ENCODE results near the gene NKX1-1.
"Not testable (repeated sequence)": the region's sequence is repeated elsewhere in the genome, so short reads cannot be mapped to it uniquely, and the experiment has no call there.

Gene NKX1-1

GRCh38 chr4:1404573-1405253 is 1.5 kb downstream of the NKX1-1 start:
- no peak for DNase-seq (ENCODE audit: low spot score)

- no peak for DNase-seq (ENCODE audit: low spot score)
Observed at GRCh38 chr4:1403591-1404572, 2.4 kb downstream of the NKX1-1 start.

GRCh38 chr4:1403177-1403583 is 3.1 kb downstream of the NKX1-1 start:
- no peak for DNase-seq (ENCODE audit: low spot score)

GRCh38 chr4:1402516-1403091 is 3.6 kb downstream of the NKX1-1 start:
- no peak for DNase-seq (ENCODE audit: low spot score)

GRCh38 chr4:1402021-1402515 is 4.2 kb downstream of the NKX1-1 start:
- no peak for DNase-seq (ENCODE audit: low spot score)

- no peak for DNase-seq (ENCODE audit: low spot score)
Observed at GRCh38 chr4:1401409-1402020, 4.7 kb downstream of the NKX1-1 start.

- no peak for DNase-seq (ENCODE audit: low spot score)
Observed at GRCh38 chr4:1400831-1401408, 5.3 kb downstream of the NKX1-1 start.

- DNase-seq (ENCODE audit: low spot score), result no peak
Observed at GRCh38 chr4:1400191-1400805, 5.9 kb downstream of the NKX1-1 start.

- no peak for DNase-seq (ENCODE audit: low spot score)
Observed at GRCh38 chr4:1399508-1400190, 6.6 kb downstream of the NKX1-1 start.

GRCh38 chr4:1398681-1399507 is 7.3 kb downstream of the NKX1-1 start:
- no peak for DNase-seq (ENCODE audit: low spot score)

GRCh38 chr4:1396806-1397455 is 9.3 kb downstream of the NKX1-1 start:
- DNase-seq (ENCODE audit: low spot score), result no peak

- no peak for DNase-seq (ENCODE audit: low spot score)
Observed at GRCh38 chr4:1395941-1396805, 10.1 kb downstream of the NKX1-1 start.

GRCh38 chr4:1395389-1395820 is 10.8 kb downstream of the NKX1-1 start:
- not testable (repeated sequence) for DNase-seq (ENCODE audit: low spot score)

GRCh38 chr4:1394554-1395388 is 11.5 kb downstream of the NKX1-1 start:
- not testable (repeated sequence) for DNase-seq (ENCODE audit: low spot score)

- DNase-seq (ENCODE audit: low spot score), result no peak
Observed at GRCh38 chr4:1393866-1394265, 12.4 kb downstream of the NKX1-1 start.

GRCh38 chr4:1393363-1393762 is 12.9 kb downstream of the NKX1-1 start:
- not testable (repeated sequence) for DNase-seq (ENCODE audit: low spot score)
